NCI-H187 treated with DMSO at 0.1 percent for 48 hours (cell line): ENCODE data around the gene COL6A6.

ENCODE experiments used
- DNase-seq: peaks from one replicate; lab custom pipeline; 2025; lab: John Stamatoyannopoulos, UW

Gene COL6A6

GRCh38 chr3:130516645-130517512 is at the start of gene COL6A6:
Gene COL6A6 (plus strand): TSS chr3:130517177. CDS start chr3:130560365, 43,188 bp downstream.
- no peak for DNase-seq

GRCh38 chr3:130468311-130468710 is 48.7 kb upstream of the COL6A6 start:
- DNase-seq, result no peak

DNA sequence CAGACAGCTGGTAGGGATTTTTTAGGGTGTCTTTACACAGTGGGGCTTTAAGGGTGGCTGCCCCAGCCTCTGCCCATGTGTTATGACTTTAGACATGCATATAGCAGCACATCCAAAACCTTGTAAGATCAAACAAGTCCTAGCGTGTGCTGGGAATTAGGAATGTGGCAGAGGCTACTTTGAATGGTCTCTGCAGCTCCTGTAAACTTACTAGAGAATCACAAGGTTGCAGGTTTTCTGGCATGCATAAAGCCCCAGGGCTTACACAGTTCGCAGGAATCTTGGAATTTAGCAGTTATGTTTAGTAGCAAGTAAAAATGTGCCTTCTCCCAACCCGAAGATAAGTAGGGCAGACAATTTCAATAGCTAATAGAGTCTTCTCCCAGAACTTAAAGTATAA is 46.9 kb upstream of the COL6A6 start:
- DNase-seq, result no peak

GRCh38 chr3:130473416-130473815 is 43.6 kb upstream of the COL6A6 start:
- no peak for DNase-seq

DNA sequence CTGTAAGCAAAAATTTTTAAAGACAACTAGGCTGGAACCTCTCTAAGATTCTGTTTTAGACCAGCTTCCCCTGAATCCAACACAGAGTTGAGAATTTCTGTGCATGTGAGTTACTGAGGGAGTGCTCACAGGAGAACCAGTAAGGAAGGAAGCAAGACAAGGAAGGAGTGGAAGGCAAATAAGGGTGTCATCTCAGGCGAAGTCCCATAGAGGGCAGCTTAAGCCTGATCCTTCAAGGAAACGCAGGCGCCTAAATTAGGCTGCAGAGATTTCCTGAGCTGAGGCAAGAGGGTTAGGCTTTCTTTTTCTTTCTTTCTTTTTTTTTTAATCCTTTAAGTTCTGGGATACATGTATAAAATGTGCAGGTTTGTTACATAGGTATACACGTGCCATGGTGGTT is 36.2 kb upstream of the COL6A6 start:
- no peak for DNase-seq

DNA sequence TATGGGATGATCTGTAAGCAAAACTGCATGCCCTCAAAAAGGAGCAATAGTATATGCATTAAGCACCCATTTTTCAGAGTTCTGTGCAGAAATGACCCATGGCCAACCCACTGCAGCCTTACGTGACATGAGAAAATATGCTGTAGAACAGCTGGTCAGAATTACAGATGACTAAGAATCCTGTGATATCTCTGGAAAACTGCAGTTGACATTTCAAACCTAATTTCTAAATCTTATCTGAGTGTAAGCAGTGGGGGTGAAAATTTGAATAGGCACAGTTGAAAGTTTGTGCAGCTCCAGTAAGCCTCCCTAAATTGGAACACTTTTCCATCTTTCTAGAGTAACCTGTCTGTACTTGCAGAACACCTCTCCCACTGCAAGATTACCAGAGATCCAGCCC is 28.7 kb upstream of the COL6A6 start:
- DNase-seq, result no peak

- no peak for DNase-seq
These were observed 28.1 kb upstream of the COL6A6 start for GRCh38 chr3:130488769-130489450.

DNA sequence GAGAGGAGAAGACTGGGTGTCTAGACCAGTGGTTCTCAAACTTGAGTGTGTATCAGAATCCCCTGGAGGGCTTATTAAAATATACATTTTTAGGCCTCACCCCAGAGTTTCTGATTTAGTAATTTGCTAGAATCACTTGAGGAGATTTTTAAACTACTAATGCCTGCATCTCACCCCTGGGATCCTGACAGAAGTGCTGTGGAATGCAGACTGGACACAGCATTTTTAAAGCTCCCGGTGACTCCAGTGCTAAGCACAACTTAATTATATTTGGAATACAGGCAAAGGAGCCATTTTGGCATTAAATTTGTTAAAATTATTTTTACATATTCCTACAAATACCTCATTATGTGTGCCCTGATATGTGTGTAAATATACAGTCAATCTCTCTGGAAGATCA is 26.7 kb upstream of the COL6A6 start:
- no peak for DNase-seq

- DNase-seq, result no peak
These were observed 25.5 kb upstream of the COL6A6 start for GRCh38 chr3:130491431-130491830.

DNA sequence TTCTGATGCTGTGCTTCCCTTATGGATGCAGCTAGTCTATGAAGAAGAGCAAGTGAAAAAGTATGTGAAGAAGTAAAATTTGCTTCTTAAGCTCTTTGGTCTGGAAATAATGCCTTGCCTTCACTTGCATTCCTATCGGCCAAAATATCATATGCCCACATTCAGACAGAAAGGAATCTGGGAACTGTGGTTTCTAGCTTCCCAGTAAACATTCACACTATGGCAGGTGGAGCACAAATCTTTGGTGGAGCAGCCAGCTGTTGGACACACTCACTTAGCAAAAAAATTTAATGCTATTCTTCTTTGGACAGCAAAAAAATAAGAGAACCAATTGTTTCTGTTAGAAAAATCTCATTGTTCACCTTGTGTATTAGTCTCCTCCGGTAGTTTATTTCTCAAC is 12.3 kb upstream of the COL6A6 start:
- no peak for DNase-seq

GRCh38 chr3:130506031-130506430 is 10.9 kb upstream of the COL6A6 start:
- DNase-seq, result no peak

DNA sequence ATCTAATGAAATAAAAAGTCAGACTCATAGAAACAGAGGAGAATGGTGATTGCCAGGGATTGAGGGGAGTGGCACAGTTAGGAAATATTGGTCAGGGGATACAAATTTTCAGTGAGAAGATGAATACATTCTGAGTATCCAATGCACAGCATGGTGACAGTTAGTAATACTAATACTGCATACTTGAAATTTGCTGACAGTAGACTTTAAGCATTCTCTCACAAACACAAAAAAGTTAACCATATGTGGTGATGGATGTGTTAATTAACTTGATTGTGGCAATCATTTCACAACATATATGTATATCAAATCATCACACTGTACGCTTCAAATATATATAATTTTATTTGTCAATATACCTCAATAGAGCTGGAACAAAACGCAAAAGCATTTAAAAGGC is 9.2 kb upstream of the COL6A6 start:
- DNase-seq, result no peak

DNA sequence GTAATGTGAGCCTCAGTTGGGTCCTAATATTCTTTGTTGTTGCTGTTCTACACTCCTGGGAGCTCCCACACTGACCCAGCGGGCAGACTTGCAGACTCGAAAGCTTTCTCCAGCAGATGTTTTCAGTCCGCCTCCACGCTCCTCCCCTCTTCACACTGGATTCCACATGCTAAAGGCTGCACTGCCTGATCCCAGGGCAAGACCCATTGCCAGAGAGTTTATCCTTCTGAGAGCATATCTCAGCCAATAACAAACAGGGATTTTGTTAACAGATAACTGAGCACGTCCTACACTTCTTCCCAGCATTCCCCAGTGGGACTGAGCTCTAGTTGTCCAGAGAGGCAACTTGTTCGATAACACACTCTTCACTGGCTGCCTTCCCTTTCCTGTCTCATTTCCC is 8.0 kb upstream of the COL6A6 start:
- no peak for DNase-seq

- DNase-seq, result no peak
These were observed 2.3 kb upstream of the COL6A6 start for GRCh38 chr3:130514681-130515080.

- DNase-seq, result no peak
These were observed 1.2 kb upstream of the COL6A6 start for GRCh38 chr3:130515755-130516154.

DNA sequence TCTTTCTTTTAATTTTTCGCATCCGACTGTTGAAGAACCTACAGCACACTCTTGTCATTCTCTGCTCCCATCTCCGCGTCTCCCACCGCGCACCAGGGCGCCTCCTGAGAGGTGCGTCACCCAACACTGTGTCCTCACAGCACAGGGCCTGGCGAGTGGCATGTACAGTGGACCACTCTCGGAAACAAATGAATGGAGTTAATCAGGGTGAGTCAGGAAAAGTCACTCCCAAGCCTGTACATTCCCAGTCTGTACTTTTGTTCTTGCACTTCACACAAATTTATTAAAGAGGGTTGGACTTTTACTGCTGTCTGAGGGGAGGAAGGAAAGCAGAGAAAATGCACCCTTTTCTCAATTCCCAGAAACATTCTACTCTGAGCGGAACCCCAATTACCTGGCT is 625 bp downstream of the COL6A6 start:
- DNase-seq, result no peak

- no peak for DNase-seq
These were observed 2.8 kb downstream of the COL6A6 start for GRCh38 chr3:130519754-130520153.

- DNase-seq, result no peak
These were observed 5.4 kb downstream of the COL6A6 start for GRCh38 chr3:130522399-130522798.

GRCh38 chr3:130527426-130527825 is 10.4 kb downstream of the COL6A6 start:
- DNase-seq, result no peak

DNA sequence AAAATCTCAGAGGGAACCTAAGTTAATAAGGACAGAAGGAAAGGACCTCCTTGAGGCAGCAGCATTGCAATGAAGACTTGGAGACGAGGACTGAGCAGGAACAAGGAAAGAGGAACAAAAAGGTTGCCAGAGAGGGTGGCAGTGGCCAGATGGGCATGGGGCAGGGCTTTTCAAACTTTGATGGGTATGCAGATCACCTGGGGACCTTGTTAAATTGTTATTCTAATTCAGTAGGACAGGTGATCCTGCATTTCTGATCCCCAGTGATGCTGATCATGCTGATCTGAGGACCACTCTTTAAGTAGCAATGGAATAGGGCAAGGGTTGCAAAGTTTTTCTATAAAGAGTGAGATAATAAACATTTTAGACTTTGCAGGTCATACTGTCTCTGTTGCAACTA is 11.1 kb downstream of the COL6A6 start:
- DNase-seq, result no peak

GRCh38 chr3:130529486-130530215 is 12.7 kb downstream of the COL6A6 start:
- peak; percentile 17 for DNase-seq

DNA sequence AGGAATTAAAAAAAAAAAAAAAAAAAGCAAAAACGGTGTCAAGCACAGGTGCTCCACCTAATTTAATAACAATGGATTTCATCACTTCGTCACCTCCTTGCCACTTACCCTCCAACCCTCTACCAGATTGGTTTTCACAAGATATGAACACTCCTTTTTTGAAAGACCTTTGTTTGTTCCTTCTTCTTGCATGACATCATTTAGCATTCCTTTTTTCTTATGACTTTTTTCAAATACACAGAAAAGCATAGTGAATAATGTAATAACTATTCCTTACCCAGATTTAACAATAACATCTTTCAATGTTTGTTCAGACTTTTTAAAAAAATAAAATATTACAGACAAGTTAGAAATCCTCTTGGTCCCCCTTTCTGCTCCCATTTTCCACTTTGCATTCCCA is 16.3 kb downstream of the COL6A6 start:
- DNase-seq, result no peak
